HEK293 (cell line): Measurements from ENCODE around the gene SFXN3.

Source experiments
- CTCF ChIA-PET: fragments of 350-600 bp; formaldehyde crosslinking; extraction: SDS; loops from one replicate; lab custom pipeline; 2021; ENCODE audit warnings: antibody characterized with exemption; lab: Yijun Ruan, JAX
- POLR2A ChIA-PET: fragments of 300-600 bp; formaldehyde crosslinking; extraction: SDS; loops from one replicate; lab custom pipeline; 2020; ENCODE audit warnings: antibody characterized with exemption, inconsistent platforms; lab: Yijun Ruan, JAX
- H3K27ac ChIP-seq: fragments of 200-500 bp; sonication (Bioruptor generic); 2 replicates; pipeline ENCODE4 v1.5.1; 2014; ENCODE audit warnings: low read depth, low read length, control low read depth, inconsistent platforms; ENCODE audit errors: extremely low read depth
- H3K36me3 ChIP-seq, 2 experiments: fragments of 200-500 bp in 1 of 2; sonication (Bioruptor generic) in 1 of 2; 1 replicate in 1 of 2; 2 replicates in 1 of 2; pipeline ENCODE4 v1.5.1; 2014 to 2017; ENCODE audit warnings: inconsistent platforms in 2 of 2, low read length in 2 of 2; ENCODE audit not compliant: control insufficient read depth in 2 of 2, insufficient read depth in 1 of 2
- H3K4me1 ChIP-seq: fragments of 200-500 bp; sonication (Bioruptor generic); 2 replicates; pipeline ENCODE4 v1.5.1; 2014; ENCODE audit warnings: mild to moderate bottlenecking, low read length, inconsistent platforms; ENCODE audit not compliant: control insufficient read depth, insufficient read depth
- H3K4me3 ChIP-seq: 2 replicates; pipeline ENCODE4 v1.5.1; 2011; ENCODE audit warnings: low read depth, mild to moderate bottlenecking, control low read depth, low read length, moderate library complexity
- H3K9me3 ChIP-seq: fragments of 200-500 bp; sonication (Bioruptor generic); 2 replicates; pipeline ENCODE4 v1.5.1; 2014; ENCODE audit warnings: low read depth, low read length, inconsistent platforms; ENCODE audit not compliant: control insufficient read depth, insufficient read depth
- KLF16 ChIP-seq: fragments of 450-650 bp; formaldehyde crosslinking; IDR thresholded peaks from 2 replicates; pipeline ENCODE4 v1.5.1; 2017; ENCODE audit warnings: missing biosample characterization, missing genetic modification characterization
- KLF17 ChIP-seq: fragments of 450-650 bp; formaldehyde crosslinking; IDR thresholded peaks from 2 replicates; pipeline ENCODE4 v1.5.1; 2016; ENCODE audit warnings: missing biosample characterization, missing genetic modification characterization
- PATZ1 ChIP-seq: fragments of 450-650 bp; formaldehyde crosslinking; IDR thresholded peaks from 2 replicates; pipeline ENCODE4 v1.5.1; 2016; ENCODE audit warnings: missing biosample characterization, missing genetic modification characterization
- ZBTB11 ChIP-seq: fragments of 450-650 bp; formaldehyde crosslinking; conservative IDR thresholded peaks from 2 replicates; pipeline ENCODE4 v1.5.1; 2016; ENCODE audit warnings: low read depth, missing biosample characterization, missing genetic modification characterization
- ZNF146 ChIP-seq: fragments of 450-650 bp; formaldehyde crosslinking; IDR thresholded peaks from 2 replicates; pipeline ENCODE4 v1.5.1; 2016; ENCODE audit warnings: missing biosample characterization, missing genetic modification characterization
- ZNF2 ChIP-seq: fragments of 450-650 bp; formaldehyde crosslinking; IDR thresholded peaks from 2 replicates; pipeline ENCODE4 v1.5.1; 2016; ENCODE audit warnings: missing biosample characterization, missing genetic modification characterization
- ZNF335 ChIP-seq: fragments of 450-650 bp; formaldehyde crosslinking; conservative IDR thresholded peaks from 2 replicates; pipeline ENCODE4 v1.5.1; 2016; ENCODE audit warnings: missing biosample characterization, missing genetic modification characterization
- ZNF366 ChIP-seq: fragments of 450-650 bp; formaldehyde crosslinking; conservative IDR thresholded peaks from 2 replicates; pipeline ENCODE4 v1.5.1; 2016; ENCODE audit warnings: missing biosample characterization, missing genetic modification characterization
- ZNF501 ChIP-seq: fragments of 450-650 bp; formaldehyde crosslinking; IDR thresholded peaks from 2 replicates; pipeline ENCODE4 v1.5.1; 2016; ENCODE audit warnings: missing biosample characterization, missing genetic modification characterization
- ZNF561 ChIP-seq: fragments of 450-650 bp; IDR thresholded peaks from 2 replicates; pipeline ENCODE4 v1.5.1; 2018; ENCODE audit warnings: missing biosample characterization, missing genetic modification characterization, borderline replicate concordance
- ZNF600 ChIP-seq: fragments of 450-650 bp; formaldehyde crosslinking; IDR thresholded peaks from 2 replicates; pipeline ENCODE4 v1.5.1; 2016; ENCODE audit warnings: missing biosample characterization, missing genetic modification characterization
- ZNF624 ChIP-seq: fragments of 450-650 bp; formaldehyde crosslinking; IDR thresholded peaks from 2 replicates; pipeline ENCODE4 v1.5.1; 2017; ENCODE audit warnings: missing biosample characterization, missing genetic modification characterization
- ZNF629 ChIP-seq: fragments of 450-650 bp; formaldehyde crosslinking; IDR thresholded peaks from 2 replicates; pipeline ENCODE4 v1.5.1; 2017; ENCODE audit warnings: missing biosample characterization, missing genetic modification characterization
- ZNF654 ChIP-seq: fragments of 450-650 bp; formaldehyde crosslinking; IDR thresholded peaks from 2 replicates; pipeline ENCODE4 v1.5.1; 2016; ENCODE audit warnings: low read depth, missing biosample characterization, missing genetic modification characterization
- TF ChIP-seq, protein P1 (sequence below): fragments of 450-650 bp; formaldehyde crosslinking; IDR thresholded peaks from 2 replicates; pipeline ENCODE4 v1.5.1; 2016; ENCODE audit warnings: missing biosample characterization, missing genetic modification characterization
- TF ChIP-seq, protein P2 (sequence below): fragments of 450-650 bp; formaldehyde crosslinking; IDR thresholded peaks from 2 replicates; pipeline ENCODE4 v1.5.1; 2016; ENCODE audit warnings: missing biosample characterization, missing genetic modification characterization, borderline replicate concordance

The SFXN3 gene

DNA sequence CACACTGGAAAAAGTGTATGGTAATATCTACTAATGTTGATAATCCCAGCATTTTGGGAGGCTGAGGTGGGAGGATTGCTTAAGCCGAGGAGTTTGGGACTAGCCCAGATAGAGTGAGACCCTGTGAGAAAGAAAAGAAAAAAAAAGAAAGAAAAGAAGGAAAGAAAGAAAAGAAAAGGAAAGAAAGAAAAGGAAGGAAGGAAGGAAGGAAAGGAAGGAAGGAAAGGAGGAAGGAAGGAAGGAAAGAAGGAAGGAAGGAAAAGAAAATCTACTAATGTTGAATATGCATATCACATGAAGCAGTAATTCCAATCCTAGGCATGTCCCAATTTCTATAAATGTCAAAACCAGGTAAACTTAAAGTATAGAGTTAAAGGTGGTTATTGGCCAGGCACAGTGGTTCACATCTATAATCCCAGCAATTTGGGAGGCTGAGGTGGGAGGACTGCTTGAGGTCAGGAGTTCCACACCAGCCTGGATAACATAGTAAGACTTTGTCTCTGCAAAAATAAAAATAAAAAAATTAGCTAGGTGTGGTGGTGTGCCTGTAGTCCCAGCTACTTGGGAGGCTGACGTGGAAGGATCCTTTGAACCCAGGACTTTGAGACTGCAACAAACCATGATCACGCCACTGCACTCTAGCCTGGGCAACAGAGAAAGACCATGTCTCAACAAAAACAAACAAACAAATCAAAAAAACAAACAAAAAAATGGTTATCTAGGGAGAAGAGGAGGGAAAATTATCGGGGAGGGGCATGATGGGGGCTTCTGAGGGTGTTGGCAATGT is 25.5 kb downstream of the SFXN3 start:
- Histone ChIP-seq H3K4me1 (peaks cover under 1% of the 10 kb centered on the region; the same call in 1 of the 2 replicates), H3K4me3 (no peak overlapping the region), H3K27ac (no peak overlapping the region), H3K9me3 (no peaks in the 10 kb centered on the region), H3K36me3 (peaks cover 13 to 21% of the 10 kb centered on the region in 2 experiments; a peak in 2 of 3 replicates)
- ChIA-PET POLR2A (interaction anchor here (1.4 kb wide), 1 partner anchor 10 kb away, joined by 3 read pairs; no protein-coding TSS in a partner anchor), CTCF (interaction anchor here (0.7 to 7.0 kb wide), 8 partner anchors 12 to 169 kb away, joined by 3 to 112 read pairs (median 54); no protein-coding TSS in a partner anchor)
- TF ChIP-seq ZNF366 (tag by site-specific recombination) = peak; percentile 98
- no peak for TF ChIP-seq ZNF624 (tag by site-specific recombination)
- no peak for TF ChIP-seq ZNF600 (tag by site-specific recombination)
- TF ChIP-seq KLF17 (tag by site-specific recombination) = no peak
- TF ChIP-seq ZNF146 (tag by site-specific recombination) = no peak
- TF ChIP-seq PATZ1 (tag by site-specific recombination) = peak; percentile 25; the same call in 1 of the 2 replicates

DNA sequence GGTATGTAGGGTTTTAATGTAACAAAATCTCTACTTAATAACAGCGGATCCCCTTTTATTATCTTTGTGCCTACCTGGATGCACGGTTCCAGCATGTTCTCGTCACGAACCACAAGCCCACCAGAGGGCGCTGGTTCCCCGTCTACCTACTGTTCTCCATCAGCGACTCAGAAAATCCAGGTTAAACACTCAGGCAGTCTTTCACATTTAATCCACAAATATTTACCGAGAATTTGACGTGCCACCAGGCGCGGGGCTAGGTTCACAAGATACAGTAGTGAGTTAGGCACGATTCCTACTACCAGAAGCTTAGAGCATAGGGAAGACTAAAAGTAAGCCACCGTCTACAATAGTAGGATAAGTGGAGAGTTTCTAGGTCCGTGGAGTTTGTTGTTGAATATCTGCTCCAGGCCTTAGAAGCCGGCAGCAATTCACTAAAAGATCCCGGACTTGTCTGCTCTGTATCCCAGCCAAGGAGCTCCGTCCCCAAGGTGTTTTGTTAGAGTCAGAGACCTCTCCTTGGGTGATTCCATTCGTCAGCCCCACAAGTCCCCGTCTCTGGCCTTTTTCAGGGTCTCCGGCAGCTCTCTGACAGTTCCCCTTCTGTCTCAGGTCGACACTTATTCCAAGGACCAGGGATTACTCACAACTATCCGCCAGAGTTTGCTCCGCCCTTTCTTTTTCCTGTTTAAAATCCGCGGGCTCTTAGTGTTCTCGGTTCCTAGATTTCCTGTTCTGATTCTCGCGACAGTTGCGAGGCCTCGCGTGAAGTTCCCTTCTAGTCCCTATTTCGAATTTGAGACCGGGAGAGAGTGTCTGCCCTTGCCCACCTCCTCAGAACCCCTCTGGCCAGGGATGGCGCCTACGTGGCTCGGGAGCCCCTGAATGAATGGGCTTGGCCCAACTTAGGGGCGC is 29.3 kb downstream of the SFXN3 start:
- ChIA-PET POLR2A (interaction anchor here (0.7 to 2.3 kb wide), 13 partner anchors 9 to 82 kb away, joined by 3 to 32 read pairs (median 6); partner anchors contain the start of genes LZTS2, PDZD7 and SFXN3), CTCF (interaction anchor here (0.6 to 5.8 kb wide), 29 partner anchors 8 to 524 kb away, joined by 3 to 112 read pairs (median 5); partner anchors contain the start of genes PDZD7 and SFXN3)
- Histone ChIP-seq H3K4me3 (peak overlapping the region; percentile 91), H3K9me3 (no peaks in the 10 kb centered on the region), H3K27ac (peak overlapping the region; percentile 97), H3K36me3 (peaks cover 12 to 13% of the 10 kb centered on the region in 2 experiments; a peak in 2 of 3 replicates), H3K4me1 (peaks cover 18% of the 10 kb centered on the region)
- TF ChIP-seq ZNF2 (tag by site-specific recombination) (peak; percentile 78; the same call in 1 of the 2 replicates), ZNF501 (peak; percentile 50; the same call in 1 of the 2 replicates), ZNF629 (peak; percentile 46; the same call in 1 of the 2 replicates), ZNF654 (peak; percentile 94), ZNF561 (tag by site-specific recombination) (0 out of 2 replicates have a peak, but pooled peaks have one; percentile 27), KLF16 (tag by site-specific recombination) (peak; percentile 38; the same call in 1 of the 2 replicates), ZBTB11 (0 out of 2 replicates have a peak, but pooled peaks have one; percentile 24), ZNF335 (peak; percentile 82)
- TF ChIP-seq, protein P1, sequence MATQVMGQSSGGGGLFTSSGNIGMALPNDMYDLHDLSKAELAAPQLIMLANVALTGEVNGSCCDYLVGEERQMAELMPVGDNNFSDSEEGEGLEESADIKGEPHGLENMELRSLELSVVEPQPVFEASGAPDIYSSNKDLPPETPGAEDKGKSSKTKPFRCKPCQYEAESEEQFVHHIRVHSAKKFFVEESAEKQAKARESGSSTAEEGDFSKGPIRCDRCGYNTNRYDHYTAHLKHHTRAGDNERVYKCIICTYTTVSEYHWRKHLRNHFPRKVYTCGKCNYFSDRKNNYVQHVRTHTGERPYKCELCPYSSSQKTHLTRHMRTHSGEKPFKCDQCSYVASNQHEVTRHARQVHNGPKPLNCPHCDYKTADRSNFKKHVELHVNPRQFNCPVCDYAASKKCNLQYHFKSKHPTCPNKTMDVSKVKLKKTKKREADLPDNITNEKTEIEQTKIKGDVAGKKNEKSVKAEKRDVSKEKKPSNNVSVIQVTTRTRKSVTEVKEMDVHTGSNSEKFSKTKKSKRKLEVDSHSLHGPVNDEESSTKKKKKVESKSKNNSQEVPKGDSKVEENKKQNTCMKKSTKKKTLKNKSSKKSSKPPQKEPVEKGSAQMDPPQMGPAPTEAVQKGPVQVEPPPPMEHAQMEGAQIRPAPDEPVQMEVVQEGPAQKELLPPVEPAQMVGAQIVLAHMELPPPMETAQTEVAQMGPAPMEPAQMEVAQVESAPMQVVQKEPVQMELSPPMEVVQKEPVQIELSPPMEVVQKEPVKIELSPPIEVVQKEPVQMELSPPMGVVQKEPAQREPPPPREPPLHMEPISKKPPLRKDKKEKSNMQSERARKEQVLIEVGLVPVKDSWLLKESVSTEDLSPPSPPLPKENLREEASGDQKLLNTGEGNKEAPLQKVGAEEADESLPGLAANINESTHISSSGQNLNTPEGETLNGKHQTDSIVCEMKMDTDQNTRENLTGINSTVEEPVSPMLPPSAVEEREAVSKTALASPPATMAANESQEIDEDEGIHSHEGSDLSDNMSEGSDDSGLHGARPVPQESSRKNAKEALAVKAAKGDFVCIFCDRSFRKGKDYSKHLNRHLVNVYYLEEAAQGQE (tag by site-specific recombination) = no peak
- TF ChIP-seq, protein P2, sequence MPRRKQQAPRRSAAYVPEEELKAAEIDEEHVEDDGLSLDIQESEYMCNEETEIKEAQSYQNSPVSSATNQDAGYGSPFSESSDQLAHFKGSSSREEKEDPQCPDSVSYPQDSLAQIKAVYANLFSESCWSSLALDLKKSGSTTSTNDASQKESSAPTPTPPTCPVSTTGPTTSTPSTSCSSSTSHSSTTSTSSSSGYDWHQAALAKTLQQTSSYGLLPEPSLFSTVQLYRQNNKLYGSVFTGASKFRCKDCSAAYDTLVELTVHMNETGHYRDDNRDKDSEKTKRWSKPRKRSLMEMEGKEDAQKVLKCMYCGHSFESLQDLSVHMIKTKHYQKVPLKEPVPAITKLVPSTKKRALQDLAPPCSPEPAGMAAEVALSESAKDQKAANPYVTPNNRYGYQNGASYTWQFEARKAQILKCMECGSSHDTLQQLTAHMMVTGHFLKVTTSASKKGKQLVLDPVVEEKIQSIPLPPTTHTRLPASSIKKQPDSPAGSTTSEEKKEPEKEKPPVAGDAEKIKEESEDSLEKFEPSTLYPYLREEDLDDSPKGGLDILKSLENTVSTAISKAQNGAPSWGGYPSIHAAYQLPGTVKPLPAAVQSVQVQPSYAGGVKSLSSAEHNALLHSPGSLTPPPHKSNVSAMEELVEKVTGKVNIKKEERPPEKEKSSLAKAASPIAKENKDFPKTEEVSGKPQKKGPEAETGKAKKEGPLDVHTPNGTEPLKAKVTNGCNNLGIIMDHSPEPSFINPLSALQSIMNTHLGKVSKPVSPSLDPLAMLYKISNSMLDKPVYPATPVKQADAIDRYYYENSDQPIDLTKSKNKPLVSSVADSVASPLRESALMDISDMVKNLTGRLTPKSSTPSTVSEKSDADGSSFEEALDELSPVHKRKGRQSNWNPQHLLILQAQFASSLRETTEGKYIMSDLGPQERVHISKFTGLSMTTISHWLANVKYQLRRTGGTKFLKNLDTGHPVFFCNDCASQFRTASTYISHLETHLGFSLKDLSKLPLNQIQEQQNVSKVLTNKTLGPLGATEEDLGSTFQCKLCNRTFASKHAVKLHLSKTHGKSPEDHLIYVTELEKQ (tag by site-specific recombination) = no peak
